T-helper 2 cell treated with Interferon-gamma antibody and Interleukin-4, amounts not matched to agents 100 ng/mL and 5 ng/mL, for 36 hours (primary cell): Measurements from ENCODE around the gene GPR62. TPM values are rescaled to one million over a fixed set of nuclear protein-coding genes. Genes with fewer than 3 reads are reported as not detected.

ENCODE experiments used
- intact Hi-C: fragments of 100-400 bp; cut with micrococcal nuclease; formaldehyde crosslinking; loops from one replicate; pipeline ENCODE4 v1.15.1; 2023
- total RNA-seq: library from RNA; stranded (reverse); gene quantifications from 2 replicates; pipeline ENCODE4 v1.2.3, GENCODE V29; 2022

The GPR62 gene
- total RNA-seq, 1 donor from 2014 or later, result not detected

DNA sequence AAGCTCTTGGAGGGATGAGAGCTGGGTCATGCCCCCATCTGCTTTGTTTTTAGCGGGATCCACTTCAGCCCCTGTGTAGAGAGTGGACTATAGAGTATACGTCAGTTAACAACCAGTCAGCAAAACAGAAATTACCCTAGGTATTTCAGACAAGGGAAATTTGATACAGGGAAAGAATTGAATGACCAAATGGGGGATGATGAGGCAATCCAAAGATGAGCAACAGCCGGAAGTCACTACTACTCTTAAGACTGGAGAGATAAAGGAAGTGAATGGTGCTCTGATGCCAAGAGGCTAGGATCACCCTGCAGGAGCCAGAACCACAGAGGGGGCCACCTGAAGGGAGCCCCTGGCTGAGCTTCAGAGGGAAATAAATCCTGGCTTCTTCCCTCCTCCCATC, 1.7 kb upstream of the GPR62 start:
- intact Hi-C loops, result no loop called here

DNA sequence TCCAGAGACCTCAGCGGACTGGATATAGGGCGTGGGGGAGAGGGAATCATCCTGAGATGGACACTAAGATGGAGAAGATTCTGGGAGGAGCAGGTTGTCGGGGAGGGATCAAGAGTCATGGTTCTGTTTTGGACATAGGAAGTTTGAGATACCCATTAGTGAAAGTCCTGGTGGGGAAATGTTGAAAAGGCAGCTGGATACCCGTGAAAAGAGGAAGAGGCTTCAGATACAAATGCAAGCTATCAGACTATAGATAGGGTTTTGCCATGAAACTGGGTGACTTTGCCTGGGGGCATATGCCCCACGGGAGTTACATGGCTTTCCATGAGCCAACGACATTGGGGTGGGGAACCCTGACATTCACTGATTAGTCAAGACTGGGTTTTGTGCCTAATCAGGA, 1.1 kb upstream of the GPR62 start:
- intact Hi-C loops, result no loop called here

DNA sequence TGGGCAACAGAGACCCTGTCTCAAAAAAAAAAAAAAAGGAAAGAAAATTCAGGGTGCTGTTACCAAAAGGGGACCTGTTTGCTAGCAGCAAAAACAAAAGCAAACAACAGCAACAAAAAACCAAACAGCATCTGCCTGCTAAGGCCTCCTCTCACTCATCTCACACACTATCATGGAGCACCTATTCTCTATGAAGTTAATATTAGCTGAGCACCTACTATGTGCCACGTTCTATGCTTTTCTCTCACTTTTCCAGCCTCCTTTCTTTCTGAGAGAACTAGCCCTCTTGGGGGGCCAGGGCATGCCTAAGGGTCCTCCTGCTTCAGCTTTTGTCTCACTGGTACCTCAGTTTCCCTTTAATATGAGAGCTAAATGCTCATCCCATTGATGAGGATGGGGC, 468 bp upstream of the GPR62 start:
- intact Hi-C loops, result no loop called here

DNA sequence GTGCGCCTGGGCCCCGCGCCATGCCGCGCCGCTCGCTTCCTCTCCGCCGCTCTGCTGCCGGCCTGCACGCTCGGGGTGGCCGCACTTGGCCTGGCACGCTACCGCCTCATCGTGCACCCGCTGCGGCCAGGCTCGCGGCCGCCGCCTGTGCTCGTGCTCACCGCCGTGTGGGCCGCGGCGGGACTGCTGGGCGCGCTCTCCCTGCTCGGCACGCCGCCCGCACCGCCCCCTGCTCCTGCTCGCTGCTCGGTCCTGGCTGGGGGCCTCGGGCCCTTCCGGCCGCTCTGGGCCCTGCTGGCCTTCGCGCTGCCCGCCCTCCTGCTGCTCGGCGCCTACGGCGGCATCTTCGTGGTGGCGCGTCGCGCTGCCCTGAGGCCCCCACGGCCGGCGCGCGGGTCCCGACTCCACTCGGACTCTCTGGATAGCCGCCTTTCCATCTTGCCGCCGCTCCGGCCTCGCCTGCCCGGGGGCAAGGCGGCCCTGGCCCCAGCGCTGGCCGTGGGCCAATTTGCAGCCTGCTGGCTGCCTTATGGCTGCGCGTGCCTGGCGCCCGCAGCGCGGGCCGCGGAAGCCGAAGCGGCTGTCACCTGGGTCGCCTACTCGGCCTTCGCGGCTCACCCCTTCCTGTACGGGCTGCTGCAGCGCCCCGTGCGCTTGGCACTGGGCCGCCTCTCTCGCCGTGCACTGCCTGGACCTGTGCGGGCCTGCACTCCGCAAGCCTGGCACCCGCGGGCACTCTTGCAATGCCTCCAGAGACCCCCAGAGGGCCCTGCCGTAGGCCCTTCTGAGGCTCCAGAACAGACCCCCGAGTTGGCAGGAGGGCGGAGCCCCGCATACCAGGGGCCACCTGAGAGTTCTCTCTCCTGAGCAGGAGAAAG, 951 bp downstream of the GPR62 start:
- intact Hi-C loops, result no loop called here

DNA sequence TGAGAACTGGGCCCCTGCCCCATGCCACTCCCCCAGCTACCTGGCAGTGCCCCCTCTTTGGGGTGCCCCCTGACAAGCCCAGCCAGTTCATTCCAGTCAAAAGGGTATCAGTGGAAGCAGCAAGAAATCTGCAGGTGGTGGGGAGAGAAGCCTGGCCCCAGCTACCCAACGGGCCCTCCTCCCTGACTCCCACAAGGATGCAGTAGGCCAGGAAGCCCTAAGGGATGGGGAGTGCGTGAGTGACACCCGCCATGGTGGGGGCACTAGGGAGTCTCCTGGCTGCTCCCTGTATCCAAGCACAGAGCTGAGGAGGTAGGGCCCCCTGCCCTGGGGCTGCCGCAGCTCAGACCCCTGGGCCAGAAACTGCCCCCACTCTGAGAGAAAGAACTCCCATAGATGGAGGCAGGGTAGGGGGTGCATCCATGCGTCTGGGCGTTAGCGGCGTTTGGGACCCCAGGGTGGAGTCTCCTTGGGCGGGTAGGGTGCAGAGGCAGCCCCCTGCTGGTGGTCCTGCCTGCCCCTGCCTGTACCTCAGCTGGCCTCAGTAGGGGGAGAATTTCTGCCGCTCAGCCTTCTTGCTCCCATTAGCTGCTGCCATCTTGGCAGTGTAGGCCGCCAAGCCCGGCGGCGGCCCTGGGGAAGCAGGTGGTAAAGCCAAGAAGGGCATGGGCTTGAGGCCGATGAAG, 2.5 kb downstream of the GPR62 start:
- intact Hi-C loops, result no loop called here

DNA sequence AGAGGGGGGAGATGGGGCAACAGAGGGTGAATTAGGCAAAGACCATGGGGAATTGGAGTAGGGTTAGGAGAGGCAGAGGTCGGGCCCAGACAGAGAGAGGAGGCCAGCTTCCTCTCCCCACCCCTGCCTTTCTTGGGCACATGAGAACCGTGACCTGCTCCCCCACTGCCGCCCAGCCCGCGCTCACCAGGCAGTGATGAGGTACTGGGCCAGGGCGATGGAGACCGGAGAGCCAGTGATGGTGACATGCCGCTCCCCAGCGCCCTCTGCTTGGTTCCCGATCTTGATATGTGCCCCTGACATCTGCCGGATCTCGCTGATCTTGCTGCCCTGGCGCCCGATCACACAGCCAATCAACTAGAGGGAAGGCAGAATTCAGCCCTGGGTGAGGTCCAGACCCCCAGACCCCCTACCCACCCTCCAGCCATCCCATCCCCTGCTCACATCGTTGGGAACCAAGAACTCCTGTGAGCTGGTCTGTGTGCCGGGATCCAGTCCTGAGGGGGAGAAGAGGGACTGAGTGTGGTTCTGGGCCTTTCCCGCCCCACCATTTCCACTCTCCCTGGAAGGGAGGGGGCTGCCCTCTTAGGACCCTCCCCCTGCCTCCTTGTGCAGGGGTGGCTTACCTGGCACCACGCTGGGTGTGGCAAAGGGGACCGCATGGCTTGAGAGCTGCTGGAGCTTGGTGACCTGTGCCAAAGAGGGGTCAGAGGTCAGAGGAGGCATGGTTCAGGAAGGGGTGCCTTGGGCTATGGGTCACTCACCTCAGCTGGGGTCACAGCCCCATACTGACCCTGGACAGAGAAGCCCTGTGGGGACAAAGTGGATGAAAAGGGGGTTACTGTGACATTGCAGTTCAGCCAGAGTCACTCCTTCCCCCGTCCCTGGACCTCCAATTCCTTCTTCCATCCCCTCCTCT, 3.7 kb downstream of the GPR62 start:
- intact Hi-C loops, result no loop called here

DNA sequence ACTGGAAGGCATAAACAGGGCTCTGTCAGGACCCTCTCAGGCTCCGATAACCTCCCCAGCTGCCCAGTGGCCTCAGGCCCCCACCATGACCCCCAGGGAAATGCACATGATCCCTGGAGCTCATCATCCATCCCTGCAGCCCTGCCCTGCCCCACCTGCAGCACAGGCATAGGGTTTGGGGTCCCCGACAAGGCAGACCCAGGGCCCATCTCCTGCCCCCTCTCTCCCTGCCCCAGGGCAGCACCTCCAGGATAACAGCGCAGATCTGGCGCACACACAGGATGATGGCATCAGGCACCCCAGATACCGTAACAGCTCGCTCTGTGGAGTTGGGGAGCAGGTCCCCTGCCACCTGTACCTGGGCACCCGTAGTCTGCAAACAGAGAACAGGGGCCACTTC, 4.5 kb downstream of the GPR62 start:
- intact Hi-C loops, result no loop called here

DNA sequence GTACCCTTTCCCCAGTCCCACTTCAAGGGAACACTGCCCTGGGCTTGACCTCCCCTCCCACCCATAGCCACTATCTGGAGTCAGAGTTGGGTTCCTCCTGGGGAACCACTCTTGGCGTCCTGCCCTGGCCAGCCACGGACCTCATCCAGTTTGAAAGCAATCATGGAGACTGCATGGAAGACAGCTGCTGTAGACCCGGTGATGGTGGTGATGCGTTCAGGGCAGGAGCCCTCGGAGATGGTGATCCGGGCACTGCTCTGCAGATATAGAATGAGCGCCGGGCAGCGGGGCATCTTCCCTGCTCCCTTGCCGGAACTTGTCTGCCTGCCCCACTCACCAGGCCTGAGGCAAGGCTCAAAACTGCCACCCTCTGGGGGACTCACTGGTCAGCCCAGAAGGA, 5.2 kb downstream of the GPR62 start:
- intact Hi-C loops, result no loop called here

DNA sequence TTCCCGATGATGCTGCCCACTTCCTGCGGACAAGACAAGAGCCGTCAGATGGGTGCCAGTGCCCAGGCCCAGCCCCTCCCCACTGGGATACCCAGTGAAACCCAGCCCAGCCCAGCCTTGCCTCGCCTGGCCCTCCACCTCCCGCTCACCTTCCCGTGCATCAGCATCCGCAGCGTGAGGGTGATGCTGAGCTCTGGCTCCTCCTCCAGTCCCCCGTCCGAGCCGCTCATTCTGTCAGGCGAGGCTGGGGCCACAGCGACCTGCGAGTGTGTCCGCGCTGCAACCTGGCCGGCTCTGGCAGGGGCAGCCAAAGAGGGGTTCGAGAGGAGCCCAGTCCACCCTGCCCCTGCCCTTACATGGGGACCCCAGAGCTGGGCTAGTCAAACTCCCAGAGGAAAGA, 5.8 kb downstream of the GPR62 start:
- intact Hi-C loops, result no loop called here

DNA sequence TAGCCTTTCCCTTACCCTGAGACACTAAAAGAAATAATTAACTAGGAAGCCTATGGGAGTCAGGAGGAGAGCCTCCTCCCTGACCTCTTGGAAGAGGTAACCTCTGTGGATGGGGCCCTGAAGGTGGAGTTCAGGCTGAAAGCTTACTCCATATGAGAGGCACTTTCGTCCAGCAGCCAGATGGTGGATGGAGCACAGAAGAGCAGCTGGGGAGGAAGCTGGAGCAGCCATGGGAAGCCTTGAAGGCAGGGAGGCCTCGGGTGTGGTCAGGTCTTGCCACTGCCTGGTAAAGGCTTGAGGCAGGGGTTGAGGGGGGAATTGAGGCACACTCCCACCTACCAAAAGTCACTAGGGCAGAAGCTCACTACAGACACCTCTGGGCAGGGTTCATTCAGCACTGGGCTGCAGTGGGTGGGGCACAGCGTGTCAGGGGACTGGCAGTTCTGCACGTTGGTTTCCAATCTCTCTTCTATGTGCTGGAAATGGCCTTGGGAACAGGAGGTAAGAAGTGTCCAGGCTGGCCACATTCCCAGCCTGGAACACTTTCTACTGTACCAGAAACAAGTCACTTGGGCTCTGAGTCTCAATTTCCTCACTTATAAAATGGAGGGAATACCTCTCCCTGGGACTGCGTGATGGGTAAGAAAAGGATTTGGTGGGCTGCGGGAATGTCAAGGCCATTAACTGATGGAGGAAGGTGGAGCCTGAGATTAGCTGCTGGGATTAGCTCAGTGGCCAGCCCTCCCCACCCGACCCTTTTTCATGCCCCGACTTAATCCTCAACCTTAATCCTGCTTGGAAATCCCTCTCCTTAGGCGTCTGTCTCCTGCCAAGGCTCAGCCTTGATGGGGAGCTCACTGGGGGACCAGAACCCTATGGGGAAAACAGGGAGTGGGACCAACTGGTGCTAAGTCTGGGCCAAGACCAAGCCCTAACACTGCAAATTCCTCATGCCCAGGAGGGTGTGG, 6.7 kb downstream of the GPR62 start:
- intact Hi-C loops, result no loop called here

DNA sequence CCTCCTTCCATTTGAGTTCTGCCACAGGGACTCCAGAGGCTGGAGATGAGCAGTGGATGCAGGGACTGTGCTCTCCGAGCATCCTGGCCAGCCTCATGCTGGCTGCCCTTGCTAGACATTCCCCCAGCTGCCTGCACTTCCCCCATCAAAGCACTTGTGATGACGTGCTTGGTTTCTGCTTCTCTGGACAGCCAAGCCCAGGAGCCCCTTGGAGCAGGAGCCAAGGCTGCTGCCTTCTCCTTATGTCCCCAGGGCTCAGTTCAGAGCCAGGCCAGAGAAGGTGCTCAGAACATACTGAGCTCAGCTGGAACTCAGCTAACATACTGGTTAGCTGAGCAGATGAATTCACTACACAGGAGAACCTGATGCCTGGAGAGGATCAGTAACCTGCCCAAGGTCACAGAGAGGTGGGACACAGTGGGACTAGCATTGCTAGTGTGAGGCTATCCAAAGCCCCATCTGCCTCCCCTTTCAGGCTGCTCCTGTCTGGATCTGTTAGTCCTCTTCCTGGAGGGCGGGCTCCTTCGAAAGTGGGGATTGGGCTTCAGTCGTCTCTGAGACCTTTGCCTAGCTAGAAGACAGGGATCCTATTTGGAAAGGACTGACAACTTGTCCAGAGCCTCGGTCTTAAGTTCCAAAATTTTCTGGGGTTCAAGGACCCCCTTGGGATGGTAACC, 7.8 kb downstream of the GPR62 start:
- intact Hi-C loops, result no loop called here

DNA sequence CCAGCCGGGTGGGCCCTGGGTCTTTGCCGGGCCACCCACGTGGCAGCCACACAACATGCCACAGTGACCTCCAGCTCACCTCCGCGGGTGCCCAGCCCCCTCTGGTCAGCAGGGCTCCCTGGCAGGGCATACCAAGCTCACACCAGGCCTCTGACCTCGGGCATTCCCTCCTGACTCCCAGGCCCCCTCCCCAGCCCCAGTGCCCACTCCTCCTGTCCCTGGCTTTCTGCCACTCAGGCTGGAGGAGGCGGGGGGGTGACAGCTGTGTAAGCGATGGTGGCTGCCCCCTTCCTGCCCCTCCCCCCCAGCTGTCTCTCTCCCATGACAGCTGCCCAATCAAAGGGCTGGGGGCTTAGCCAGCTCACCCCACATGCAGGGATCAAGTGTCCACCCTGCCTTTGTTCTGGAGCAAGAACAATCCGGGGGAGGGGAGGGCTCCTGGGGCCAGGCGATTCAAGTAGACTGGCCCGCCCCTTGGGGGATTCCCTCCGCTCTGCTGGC, 8.8 kb downstream of the GPR62 start:
- intact Hi-C loops, result no loop called here

DNA sequence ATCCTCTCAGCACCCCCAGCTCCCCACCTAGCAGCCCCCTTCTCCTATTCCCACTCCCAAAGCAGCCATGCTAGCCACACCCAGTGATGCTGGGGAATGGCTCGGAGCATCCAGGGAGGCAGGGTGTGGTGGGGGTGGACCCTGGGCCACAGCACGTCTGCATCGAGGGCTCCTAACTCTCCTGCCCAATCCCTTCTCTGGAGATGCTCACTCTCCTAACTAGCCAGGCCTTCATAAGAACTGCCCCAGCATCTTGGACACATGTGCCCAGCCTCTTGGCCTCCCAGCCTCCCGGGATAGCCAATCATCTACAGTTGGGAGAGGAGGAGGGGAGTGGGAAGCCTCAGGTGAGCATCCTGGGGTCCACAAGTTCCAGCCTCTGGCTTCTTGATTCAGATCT, 9.3 kb downstream of the GPR62 start:
- intact Hi-C loops, result no loop called here

DNA sequence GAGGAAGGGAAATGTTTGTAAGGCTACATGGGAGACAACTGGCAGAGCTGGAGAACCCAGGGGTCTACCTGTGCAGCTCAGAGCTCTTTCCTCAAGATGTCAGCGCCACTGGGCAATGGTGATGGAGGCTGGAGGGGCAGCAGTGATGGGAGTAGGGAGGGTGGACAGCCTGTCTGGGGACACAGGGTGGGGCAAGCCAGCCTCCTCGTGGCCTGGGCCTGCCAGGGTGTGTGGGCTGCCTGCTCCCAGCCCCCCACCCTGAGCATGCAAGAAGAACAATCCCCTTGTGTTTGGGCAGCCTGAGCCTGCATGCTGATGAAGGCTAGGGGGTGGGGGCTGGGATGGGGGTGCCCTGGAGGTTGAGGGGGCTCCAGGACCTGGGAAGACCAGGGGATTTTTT, 10.8 kb downstream of the GPR62 start:
- intact Hi-C loops, result no loop called here

DNA sequence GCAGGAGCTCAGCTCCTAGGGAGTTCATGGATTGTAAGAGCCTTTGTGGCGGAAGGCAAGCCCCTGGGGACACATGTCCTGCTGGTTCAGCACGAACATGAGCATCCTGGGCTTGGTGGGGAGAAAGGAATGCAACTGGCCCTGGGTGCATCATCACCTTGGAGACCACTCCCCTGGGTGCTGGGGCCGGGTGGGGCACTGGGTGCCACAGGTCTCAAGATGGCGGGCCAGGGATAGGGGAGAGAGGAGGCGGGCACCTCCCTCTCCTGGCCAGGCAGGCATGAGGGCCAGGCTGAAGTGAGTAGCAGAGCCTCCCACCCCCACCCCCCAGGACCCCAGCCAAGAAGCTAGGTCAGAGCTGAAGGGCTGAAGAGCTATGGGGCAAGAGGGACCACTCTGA, 11.3 kb downstream of the GPR62 start:
- intact Hi-C loops, result no loop called here

DNA sequence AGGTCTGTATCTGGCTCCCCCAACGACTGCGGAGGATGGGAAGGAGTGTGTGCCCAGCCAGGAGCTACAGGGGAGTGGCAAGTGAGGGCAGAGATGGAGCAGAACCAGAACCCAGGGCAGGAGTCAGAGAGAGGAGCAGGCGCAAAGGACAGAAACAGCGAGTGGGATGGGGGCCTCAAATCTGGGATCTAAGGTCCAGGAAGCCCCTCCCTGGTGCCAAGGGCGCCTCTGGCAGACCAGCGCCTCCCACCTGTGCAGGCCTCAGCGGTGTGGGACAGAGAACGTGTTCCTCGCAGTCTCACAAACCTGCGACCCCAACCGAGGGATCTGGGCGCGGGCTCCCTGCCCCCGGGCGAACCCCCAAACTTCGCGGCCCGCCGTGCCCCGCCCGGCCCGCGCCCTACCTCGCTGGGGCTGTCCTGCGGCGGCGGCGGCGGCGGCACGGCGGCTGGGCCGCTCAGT, 11.8 kb downstream of the GPR62 start:
- intact Hi-C loops, result no loop called here

DNA sequence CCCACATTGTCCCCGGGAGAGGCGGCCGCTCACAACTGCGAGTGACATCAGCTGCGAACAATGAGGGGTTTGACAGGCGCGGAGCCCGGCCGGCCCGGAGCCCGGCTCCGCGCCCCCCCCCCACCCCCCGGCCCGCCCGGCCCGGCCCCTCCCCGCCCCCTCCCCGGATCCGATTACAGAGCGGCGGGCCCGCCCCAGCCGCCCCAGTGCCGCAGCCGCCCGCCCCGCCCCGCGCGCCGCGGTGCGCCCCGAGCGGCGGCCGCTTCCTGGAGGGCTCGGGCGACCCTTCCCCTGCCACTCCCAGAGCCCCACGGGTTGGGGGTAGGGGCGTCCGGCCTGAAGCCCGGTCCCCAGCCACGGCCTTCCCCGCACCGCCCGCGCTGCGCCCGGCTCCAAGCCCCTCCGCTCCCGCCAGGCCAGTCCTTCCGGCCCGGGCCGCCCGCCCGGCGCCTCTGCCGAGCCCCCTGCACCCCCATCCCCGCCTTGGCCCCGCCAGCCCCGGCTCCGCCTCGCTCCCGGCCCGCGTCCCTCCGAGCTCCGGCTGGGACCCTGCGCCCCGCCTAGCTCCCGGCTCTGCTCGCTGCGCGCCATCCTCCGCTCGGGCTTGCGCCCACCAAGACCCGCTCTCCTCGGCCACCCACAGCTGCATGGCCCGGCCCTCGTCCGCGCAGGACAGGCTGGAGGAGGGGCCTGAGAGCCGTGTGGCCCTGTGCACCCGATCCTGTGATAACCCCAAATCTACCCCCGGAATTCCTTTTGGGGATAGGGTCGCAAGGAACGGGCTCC, 12.4 kb downstream of the GPR62 start, which contains the start of gene PCBP4:
TSS of gene PCBP4 (minus strand) at position 71 of the 786 bp plus-strand sequence. CDS start 6,214 bp downstream, outside the sequence.
- intact Hi-C loops, result no loop called here

DNA sequence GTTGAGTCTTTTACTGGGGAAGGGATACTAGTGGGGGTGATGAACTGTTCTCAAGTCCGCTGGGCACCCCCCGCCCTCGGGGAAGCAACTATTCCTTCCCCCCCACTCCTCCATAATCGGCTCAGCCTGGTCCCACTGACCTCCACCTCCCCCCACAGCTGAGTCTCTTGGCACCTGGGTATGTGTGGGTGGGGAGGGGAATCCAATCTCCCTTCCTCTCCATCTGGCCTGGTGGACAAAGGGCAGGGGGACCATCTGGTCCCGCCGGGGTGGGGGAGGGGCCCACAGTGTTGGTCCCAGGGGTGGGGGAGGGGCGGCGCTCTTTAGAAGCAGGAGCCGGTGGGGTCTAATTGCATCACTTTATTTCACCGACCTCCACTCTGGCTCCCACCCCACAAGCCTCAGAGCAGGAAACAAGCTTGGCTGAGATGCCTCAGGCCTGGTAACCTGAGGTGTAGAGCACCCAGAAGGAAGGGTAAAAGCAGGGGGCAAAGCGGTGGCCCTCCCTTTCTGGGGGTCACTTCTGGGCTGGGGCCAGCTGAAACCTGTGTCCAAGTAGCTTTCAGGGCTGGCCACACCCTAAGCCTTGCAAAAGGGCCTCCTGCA, 13.1 kb downstream of the GPR62 start:
- intact Hi-C loops, result no loop called here
